Adipocyte (in vitro differentiated cells): ENCODE measurements around the gene ATP8B4.

ENCODE experiments used
- DNase-seq: peaks from one replicate; pipeline ENCODE4 v3.0.0-alpha.2; 2015; ENCODE audit warnings: low read depth
- H3K27me3 ChIP-seq: replicated peaks from 2 replicates; pipeline ENCODE4 v1.7.0; 2013; ENCODE audit warnings: mild to moderate bottlenecking, low read length, moderate library complexity; ENCODE audit not compliant: control insufficient read depth, insufficient read depth
- H3K36me3 ChIP-seq: 2 replicates; pipeline ENCODE4 v1.7.0; 2013; ENCODE audit warnings: low read length, mild to moderate bottlenecking, moderate library complexity; ENCODE audit not compliant: control insufficient read depth, insufficient read depth, severe bottlenecking
- H3K4me1 ChIP-seq: 2 replicates; pipeline ENCODE4 v1.7.0; 2013; ENCODE audit warnings: mild to moderate bottlenecking, low read length, moderate library complexity; ENCODE audit not compliant: control insufficient read depth, insufficient read depth
- H3K4me3 ChIP-seq: 2 replicates; pipeline ENCODE4 v1.7.0; 2013; ENCODE audit warnings: mild to moderate bottlenecking, low read length, moderate library complexity
- H3K9ac ChIP-seq: 2 replicates; pipeline ENCODE4 v1.7.0; 2013; ENCODE audit warnings: mild to moderate bottlenecking, low read length, moderate library complexity
- H3K9me3 ChIP-seq: 2 replicates; pipeline ENCODE4 v1.7.0; 2013; ENCODE audit warnings: mild to moderate bottlenecking, low read length, moderate library complexity; ENCODE audit not compliant: control insufficient read depth

Gene ATP8B4

GRCh38 chr15:50057905-50058639, 61.0 kb downstream of the ATP8B4 start:
- H3K9ac ChIP-seq = peak overlapping the region; percentile 57
- no peaks in the 10 kb centered on the region for H3K36me3 ChIP-seq
- no peak overlapping the region for H3K4me3 ChIP-seq
- H3K9me3 ChIP-seq = no peaks in the 10 kb centered on the region
- DNase-seq = peak; percentile 36
- no peaks in the 10 kb centered on the region for H3K27me3 ChIP-seq
- H3K4me1 ChIP-seq = peaks cover 60% of the 10 kb centered on the region

DNA sequence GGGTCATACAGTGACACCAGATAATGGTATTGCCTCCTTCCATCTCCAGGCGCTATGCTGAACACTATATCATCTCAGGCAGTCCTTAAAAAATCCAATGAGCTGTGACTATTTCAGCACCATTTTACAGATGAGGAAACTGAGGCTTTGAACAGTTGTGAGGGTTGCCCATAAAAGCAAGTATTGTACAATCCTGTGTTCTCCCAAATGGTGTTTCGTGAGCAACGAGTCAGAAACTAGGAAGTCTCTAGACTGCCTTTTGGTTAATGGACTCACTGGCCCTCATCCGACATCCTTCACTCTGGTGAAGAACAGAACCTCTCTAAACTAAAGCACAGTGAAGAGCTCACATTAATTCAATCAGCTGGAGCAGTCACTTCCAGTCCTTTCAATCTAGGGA, 61.8 kb downstream of the ATP8B4 start:
- Histone ChIP-seq H3K9me3 (no peaks in the 10 kb centered on the region), H3K4me3 (no peak overlapping the region), H3K36me3 (no peaks in the 10 kb centered on the region), H3K27me3 (no peaks in the 10 kb centered on the region), H3K9ac (peak overlapping the region; percentile 57), H3K4me1 (peaks cover 67% of the 10 kb centered on the region)
- DNase-seq = no peak

GRCh38 chr15:50055750-50056157, 63.3 kb downstream of the ATP8B4 start:
- Histone ChIP-seq H3K9me3 (no peaks in the 10 kb centered on the region), H3K36me3 (no peaks in the 10 kb centered on the region), H3K4me3 (peak overlapping the region; percentile 68), H3K4me1 (peaks cover 76% of the 10 kb centered on the region), H3K27me3 (no peaks in the 10 kb centered on the region), H3K9ac (peak overlapping the region; percentile 75)
- DNase-seq = no peak

DNA sequence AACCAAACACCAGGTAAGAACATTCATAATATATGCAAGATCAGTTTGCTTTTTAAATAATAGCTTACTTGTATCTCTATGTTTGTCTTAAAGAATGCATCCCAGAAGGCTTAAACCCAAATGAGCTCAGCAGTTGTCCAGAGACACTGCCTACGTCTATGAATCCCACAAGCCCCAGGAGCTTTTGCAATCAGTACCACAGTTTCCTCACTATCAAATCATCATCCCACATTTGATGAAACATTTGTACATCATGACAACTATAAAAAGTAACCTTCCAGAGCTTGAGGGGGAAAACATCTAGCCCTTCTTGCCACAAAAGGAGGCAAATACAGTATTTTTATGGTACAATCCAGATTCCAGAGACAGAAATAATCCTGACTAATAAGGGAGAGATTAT, 63.7 kb downstream of the ATP8B4 start:
- DNase-seq = peak; percentile 30
- H3K4me3 ChIP-seq = peak overlapping the region; percentile 68
- no peaks in the 10 kb centered on the region for H3K9me3 ChIP-seq

GRCh38 chr15:50053055-50053856, 65.8 kb downstream of the ATP8B4 start:
- Histone ChIP-seq H3K4me1 (peaks cover 54% of the 10 kb centered on the region), H3K9me3 (no peaks in the 10 kb centered on the region), H3K9ac (peak overlapping the region; percentile 75), H3K27me3 (no peaks in the 10 kb centered on the region), H3K4me3 (no peak overlapping the region), H3K36me3 (no peaks in the 10 kb centered on the region)
- DNase-seq = no peak

More for the DNA sequence above, 63.7 kb downstream of the ATP8B4 start:
- Histone ChIP-seq H3K9ac (peak overlapping the region; percentile 75), H3K36me3 (no peaks in the 10 kb centered on the region), H3K4me1 (peaks cover 72% of the 10 kb centered on the region), H3K27me3 (no peaks in the 10 kb centered on the region)

- Histone ChIP-seq H3K9ac (peak overlapping the region; percentile 75), H3K4me3 (no peak overlapping the region), H3K36me3 (no peaks in the 10 kb centered on the region), H3K27me3 (no peaks in the 10 kb centered on the region), H3K9me3 (no peaks in the 10 kb centered on the region), H3K4me1 (peaks cover 43% of the 10 kb centered on the region)
- DNase-seq = peak; percentile 93
These were observed 67.1 kb downstream of the ATP8B4 start for GRCh38 chr15:50051811-50052419.

GRCh38 chr15:50050986-50051743, 67.9 kb downstream of the ATP8B4 start:
- no peak for DNase-seq
- no peaks in the 10 kb centered on the region for H3K9me3 ChIP-seq

GRCh38 chr15:50049871-50050270, 69.2 kb downstream of the ATP8B4 start:
- Histone ChIP-seq H3K27me3 (no peaks in the 10 kb centered on the region), H3K4me3 (no peak overlapping the region), H3K9me3 (no peaks in the 10 kb centered on the region), H3K9ac (peak overlapping the region; percentile 40), H3K4me1 (peaks cover 29% of the 10 kb centered on the region), H3K36me3 (no peaks in the 10 kb centered on the region)
- DNase-seq = peak; percentile 7

More at GRCh38 chr15:50050986-50051743, 67.9 kb downstream of the ATP8B4 start:
- H3K27me3 ChIP-seq = no peaks in the 10 kb centered on the region
- peak overlapping the region; percentile 75 for H3K9ac ChIP-seq
- peaks cover 41% of the 10 kb centered on the region for H3K4me1 ChIP-seq
- no peak overlapping the region for H3K4me3 ChIP-seq
- H3K36me3 ChIP-seq = no peaks in the 10 kb centered on the region

DNA sequence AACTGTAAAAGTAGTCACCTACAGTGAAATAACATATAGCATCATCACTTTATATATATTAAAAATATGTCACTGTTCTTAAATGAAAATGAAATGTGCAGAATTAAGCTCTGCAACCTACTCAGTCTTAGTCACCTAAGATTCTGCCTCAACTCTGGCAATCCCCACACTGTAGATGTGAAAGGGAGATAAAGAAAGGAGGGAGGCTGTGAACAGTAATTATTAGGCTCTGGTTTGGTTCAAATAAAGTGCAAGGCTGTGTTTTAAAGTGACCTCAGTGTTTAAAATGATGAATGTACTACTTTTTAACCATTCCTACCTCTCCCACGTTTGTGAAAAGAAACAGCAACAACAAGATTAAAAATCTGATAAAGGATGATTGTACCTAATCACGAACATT, 72.2 kb downstream of the ATP8B4 start:
- no peak overlapping the region for H3K9ac ChIP-seq
- H3K36me3 ChIP-seq = peaks cover 6% of the 10 kb centered on the region
- H3K4me3 ChIP-seq = no peak overlapping the region
- H3K9me3 ChIP-seq = peaks cover 12% of the 10 kb centered on the region
- DNase-seq = peak; percentile 14
- peaks cover 7% of the 10 kb centered on the region for H3K4me1 ChIP-seq
- H3K27me3 ChIP-seq = no peaks in the 10 kb centered on the region

- no peak overlapping the region for H3K4me3 ChIP-seq
- peaks cover under 1% of the 10 kb centered on the region for H3K4me1 ChIP-seq
- peaks cover 6% of the 10 kb centered on the region for H3K36me3 ChIP-seq
- peaks cover 12% of the 10 kb centered on the region for H3K9me3 ChIP-seq
- H3K27me3 ChIP-seq = no peaks in the 10 kb centered on the region
- no peak for DNase-seq
- H3K9ac ChIP-seq = no peak overlapping the region
These were observed 72.9 kb downstream of the ATP8B4 start for GRCh38 chr15:50046159-50046558.
